Keratinocyte (primary cell): ENCODE measurements around the gene ARFGAP3.

Experiments used
- CTCF ChIP-seq, 3 experiments: IDR thresholded peaks in 1 of 3; conservative IDR thresholded peaks in 1 of 3; optimal IDR thresholded peaks in 1 of 3; 2 replicates in 2 of 3; 3 replicates in 1 of 3; pipeline versions ENCODE3 to v1.5.1; 2011; ENCODE audit warnings: low read length in 3 of 3, mild to moderate bottlenecking in 3 of 3, moderate library complexity in 2 of 3, control low read depth in 1 of 3, inconsistent platforms in 1 of 3; ENCODE audit not compliant: insufficient read depth in 2 of 3; ENCODE audit errors: extremely low read depth in 1 of 3
- EZH2 ChIP-seq: IDR thresholded peaks from one replicate; pipeline ENCODE4 v1.6.1; 2012; ENCODE audit warnings: inconsistent platforms, mild to moderate bottlenecking, low read length, moderate library complexity

- TF ChIP-seq EZH2 (no peak), CTCF (optimal IDR thresholded peaks at IDR 0.05 in 1 of 3, IDR thresholded peaks at IDR 0.05 in 1 of 3, conservative IDR thresholded peaks at IDR 0.05 in 1 of 3; ENCODE audit: extremely low read depth in 1 of 3, insufficient read depth in 2 of 3, low read length in 3 of 3) (no peak)
Observed at GRCh38 chr22:42770448-42770726, 86.7 kb downstream of the ARFGAP3 start.
